ENCODE results near the gene PCSK1N.
"Not testable (repeated sequence)": the region's sequence is repeated elsewhere in the genome, so short reads cannot be mapped to it uniquely, and the experiment has no call there.

Gene PCSK1N

DNA sequence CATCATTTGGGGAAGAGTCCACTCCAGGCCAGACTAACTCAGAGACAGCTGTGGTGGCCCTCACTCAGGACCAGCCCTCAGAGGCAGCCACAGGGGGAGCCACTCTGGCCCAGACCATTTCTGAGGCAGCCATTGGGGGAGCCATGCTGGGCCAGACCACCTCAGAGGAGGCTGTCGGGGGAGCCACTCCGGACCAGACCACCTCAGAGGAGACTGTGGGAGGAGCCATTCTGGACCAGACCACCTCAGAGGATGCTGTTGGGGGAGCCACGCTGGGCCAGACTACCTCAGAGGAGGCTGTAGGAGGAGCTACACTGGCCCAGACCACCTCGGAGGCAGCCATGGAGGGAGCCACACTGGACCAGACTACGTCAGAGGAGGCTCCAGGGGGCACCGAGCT is 12.4 kb downstream of the PCSK1N start:
- DNase-seq (ENCODE audit: low read depth in 2 of 2), result no peak

GRCh38 chrX:48819394-48819793 is 16.0 kb downstream of the PCSK1N start:
- not testable (repeated sequence) for DNase-seq (ENCODE audit: low read depth in 2 of 2)

DNA sequence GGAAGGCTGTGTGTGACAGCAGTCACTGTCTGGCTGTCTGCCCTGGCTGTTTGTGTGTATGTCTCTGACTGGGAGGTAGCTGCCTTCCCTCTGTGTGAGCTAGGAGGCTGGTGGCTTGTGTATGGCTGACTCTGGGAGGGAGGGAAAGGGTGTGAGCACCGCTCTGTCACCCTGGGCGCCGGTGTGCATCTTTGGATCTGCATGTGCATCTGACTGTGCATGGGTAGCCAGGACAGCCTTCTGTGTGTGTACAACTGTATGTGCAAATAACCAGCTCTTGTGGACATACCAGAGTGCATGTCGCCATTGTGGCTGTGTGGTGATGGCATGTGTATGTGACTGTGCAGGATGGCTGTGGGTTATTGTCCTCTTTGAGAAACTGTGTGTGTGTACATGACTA is 16.5 kb downstream of the PCSK1N start:
- DNase-seq (ENCODE audit: low read depth in 2 of 2), result no peak

GRCh38 chrX:48818098-48818497 is 17.3 kb downstream of the PCSK1N start:
- no peak for DNase-seq (ENCODE audit: low read depth in 2 of 2)

GRCh38 chrX:48816014-48816810 is 19.2 kb downstream of the PCSK1N start:
- DNase-seq (ENCODE audit: low read depth in 2 of 2), result no peak

- no peak for DNase-seq (ENCODE audit: low read depth in 2 of 2)
Observed at GRCh38 chrX:48815266-48815665, 20.1 kb downstream of the PCSK1N start.

DNA sequence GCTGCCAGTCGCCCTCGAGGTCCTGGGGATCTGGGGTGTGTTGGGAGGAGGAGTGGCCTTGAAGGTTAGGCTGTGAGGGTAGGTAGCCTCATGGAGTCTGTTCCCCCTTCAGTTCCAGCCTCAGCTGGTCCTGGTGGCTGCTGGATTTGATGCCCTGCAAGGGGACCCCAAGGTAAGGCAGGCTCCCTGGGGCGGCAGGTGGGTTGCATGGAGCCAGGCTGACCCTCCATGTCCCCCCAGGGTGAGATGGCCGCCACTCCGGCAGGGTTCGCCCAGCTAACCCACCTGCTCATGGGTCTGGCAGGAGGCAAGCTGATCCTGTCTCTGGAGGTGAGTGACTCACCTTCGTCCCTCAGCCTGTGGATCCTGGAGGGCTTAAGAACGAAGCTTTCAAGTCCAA is 20.7 kb downstream of the PCSK1N start:
- no peak for DNase-seq (ENCODE audit: low read depth in 2 of 2)

DNA sequence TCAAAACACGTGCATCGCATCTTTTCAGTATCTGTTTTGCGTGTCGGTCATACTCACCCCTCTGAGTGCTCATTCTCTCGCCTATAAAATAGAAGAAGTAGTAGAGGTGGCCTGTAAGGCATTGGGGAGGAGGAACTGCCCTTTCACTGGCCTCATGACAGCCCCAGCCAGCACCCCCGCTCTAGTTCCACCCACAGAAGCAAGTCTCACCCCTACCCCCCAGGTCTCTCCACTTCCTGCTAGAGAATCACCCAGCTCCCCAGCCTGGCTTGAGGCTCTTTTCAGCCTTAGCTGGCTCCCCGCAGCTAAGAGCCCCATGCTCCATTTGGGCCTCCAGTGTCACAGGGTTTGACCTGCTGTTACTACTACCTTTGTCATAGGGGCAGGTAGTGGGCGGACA is 21.8 kb downstream of the PCSK1N start:
- no peak for DNase-seq (ENCODE audit: low read depth in 2 of 2)

GRCh38 chrX:48806081-48806480 is 29.3 kb downstream of the PCSK1N start:
- DNase-seq (ENCODE audit: low read depth in 2 of 2), result no peak

DNA sequence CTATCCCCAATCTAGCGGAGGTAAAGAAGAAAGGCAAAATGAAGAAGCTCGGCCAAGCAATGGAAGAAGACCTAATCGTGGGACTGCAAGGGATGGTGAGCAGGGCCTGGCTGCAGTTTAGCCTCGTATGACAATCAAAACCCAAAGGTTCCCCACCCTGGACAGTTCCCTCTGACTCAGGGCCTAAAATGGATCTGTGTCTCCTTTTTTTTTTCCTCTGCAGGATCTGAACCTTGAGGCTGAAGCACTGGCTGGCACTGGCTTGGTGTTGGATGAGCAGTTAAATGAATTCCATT is 32.6 kb downstream of the PCSK1N start:
- no peak for DNase-seq (ENCODE audit: low read depth in 2 of 2)

DNA sequence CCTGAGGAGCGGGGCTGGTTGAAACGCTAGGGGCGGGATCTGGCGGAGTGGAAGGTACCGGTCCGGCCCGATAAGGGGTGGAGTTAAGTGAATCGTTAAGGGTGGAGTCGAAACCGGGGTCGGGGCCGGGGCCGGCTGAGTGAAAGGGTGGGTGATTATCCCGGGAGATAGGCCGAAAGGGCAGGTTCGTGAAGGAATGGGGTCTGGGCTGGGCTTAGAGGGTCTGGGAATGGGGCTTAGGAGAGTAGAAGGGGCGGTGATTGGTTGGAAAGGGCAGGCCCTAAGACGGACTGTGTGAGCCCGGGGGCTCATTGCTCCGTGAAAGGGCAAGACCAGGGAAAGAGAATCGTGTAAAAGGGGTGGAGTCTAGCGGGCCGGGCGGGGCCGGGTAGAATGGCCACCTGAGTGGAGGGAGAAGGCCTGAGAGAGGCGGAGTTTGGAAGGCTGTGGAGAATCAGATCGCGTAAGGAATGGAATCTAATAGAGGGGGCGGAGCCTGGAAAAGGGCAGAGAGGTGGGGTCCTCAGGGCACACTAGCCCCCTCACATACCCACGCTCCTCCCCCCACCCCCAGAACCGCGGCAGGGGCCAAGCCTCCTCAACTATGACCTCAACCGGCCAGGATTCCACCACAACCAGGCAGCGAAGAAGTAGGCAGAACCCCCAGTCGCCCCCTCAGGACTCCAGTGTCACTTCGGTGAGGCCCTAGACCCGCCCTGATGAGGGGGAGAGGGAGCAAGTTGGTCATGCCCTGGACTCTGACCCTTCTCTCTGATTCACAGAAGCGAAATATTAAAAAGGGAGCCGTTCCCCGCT is 33.1 kb downstream of the PCSK1N start:
- peak; percentile 32 to 40 for DNase-seq (ENCODE audit: low read depth in 2 of 2)

GRCh38 chrX:48801280-48802088 is 33.9 kb downstream of the PCSK1N start, which contains the start of gene HDAC6:
TSS of gene HDAC6 (plus strand) at chrX:48802067. CDS start at chrX:48802693, 626 bp downstream.
- DNase-seq (ENCODE audit: low read depth in 2 of 2), result peak; percentile 97

DNA sequence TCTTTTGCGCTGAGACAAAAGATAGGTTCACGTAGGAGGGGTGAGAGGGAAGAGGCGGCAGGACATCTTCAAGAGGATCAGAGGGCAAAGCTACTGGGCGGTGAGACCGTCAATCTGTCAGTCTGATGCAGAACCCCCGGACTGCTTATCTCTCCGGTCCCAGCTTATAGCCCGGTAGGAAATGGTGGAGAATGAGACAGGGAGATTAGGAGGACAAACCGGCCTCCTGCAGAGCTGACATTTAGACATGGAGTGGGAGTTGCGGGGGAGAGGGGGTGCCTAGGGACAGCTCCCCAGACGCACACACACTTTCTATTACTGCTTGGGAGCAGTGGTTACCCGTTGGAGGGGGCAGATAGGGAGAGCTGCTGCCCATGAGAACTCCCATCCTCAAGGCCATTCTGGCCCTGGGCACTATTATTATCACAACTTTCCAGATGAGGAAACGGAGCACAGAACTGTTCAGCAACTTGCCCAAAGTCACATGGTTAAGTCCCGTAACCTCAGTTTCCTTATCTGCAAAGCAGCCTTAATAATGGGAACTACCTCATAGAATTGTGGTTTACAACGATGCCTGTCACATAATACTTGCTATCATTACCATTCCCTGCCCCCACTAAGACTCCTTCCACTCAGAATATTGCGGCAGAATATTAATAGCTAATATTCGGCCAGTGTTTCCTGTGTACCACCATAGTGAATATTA is 34.7 kb downstream of the PCSK1N start:
- DNase-seq (ENCODE audit: low read depth in 2 of 2), result no peak

DNA sequence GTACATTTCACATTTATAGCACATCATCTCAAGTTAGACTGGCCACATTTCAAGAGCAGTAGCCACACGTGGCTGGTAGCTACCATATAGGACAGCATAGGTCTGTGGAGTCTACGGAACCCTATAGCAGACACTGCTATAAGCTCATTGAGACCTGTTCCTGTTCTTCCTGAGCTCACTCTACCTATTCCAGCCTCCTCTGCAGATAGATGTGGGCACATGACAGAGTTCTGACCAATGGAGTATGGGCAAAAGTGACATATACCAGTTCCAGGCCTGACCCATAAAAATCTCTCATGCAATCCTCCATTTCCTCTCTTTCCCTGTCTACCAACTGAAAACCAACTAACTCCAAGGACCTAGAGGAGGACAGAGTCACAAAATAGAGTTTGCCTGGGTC is 37.1 kb downstream of the PCSK1N start:
- DNase-seq (ENCODE audit: low read depth in 2 of 2), result no peak

DNA sequence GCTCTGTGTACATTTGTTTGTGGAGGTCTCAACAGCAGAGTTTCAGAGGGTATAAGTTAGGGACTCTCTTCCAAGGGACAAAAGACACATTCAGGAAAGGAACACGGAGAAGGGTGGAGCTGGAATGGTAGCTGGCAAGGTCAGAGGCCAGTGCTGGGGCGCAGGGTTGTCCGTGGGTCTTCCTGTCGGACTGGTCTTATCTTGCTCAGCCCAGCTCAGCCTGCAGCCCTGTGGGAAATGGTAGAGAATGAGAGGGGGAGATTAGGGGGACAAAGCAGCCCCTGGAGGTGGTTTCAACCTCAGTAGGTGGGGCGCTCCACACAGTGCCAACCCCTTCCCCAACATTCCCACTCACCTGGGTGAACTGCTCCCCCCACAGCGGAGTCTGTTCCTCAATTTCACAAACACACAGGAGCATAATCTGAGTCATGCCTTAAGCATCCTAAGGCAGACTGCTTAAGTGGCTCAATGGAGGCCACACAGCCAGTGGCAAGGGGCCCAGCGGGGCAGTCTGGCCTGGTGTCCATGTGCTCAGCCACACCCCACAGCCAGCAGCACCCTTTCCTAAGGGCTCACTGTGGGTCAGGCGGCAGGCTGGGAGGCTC is 40.4 kb downstream of the PCSK1N start:
- peak in 1 of 2 experiments; percentile 4 for DNase-seq (ENCODE audit: low read depth in 2 of 2)

DNA sequence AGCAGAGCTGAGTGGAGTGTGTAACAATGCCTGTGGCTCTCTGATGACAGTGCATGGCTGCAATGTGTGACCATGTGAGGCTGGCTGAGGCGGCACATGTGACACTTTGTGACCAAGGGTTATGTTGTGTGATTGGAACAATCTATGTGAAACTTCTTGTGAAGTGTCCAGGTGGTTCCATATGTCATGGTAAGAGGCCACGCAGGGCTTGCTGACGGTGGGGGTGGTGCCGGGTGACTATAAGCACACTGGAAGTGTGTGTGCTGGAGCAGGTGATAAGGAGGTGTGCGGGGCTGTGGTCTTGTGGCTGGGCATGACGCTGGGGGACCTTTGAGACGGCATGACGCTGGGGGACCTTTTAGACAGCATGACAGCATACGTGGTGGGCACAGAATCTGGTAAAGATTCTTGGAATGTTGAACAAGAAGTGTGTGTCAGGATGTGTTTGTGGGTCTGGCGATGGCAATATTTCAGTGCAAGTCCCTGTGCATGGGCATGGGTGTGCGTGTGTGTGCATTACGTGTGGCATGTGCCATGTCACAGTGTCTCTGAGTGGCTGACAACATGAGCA is 41.0 kb downstream of the PCSK1N start:
- DNase-seq (ENCODE audit: low read depth in 2 of 2), result no peak

DNA sequence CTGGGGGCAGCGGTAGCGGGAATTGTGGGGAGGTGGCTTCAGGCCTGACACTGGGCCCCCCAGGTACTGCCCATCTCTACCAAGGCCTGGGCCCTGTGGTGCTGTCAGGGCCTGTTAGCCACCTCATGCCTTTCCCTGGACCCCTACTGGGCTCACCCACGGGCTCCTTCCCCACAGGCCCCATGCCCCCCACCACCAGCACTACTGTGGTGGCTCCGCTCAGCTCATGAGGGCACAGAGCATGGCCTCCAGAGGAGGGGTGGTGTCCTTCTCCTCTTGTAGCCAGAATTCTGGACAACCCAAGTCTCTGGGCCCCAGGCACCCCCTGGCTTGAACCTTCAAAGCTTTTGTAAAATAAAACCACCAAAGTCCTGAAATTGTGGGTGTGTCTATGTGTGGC is 41.5 kb downstream of the PCSK1N start:
- DNase-seq (ENCODE audit: low read depth in 2 of 2), result no peak

DNA sequence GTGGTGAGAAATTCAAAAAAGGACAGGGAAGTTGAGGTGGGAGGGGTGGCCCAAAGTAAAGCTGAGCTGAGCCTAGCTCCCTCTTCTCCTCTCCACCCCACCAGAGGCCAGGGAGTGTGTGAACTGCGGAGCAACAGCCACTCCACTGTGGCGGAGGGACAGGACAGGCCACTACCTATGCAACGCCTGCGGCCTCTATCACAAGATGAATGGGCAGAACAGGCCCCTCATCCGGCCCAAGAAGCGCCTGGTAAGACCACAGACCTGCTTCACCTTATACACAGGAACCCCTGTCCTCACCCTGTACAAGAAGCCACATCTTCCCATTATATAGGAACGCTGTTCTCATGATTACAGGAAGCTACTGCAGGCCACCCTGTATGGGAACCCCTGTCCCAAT is 43.2 kb downstream of the PCSK1N start:
- DNase-seq (ENCODE audit: low read depth in 2 of 2), result no peak

- DNase-seq (ENCODE audit: low read depth in 2 of 2), result no peak
Observed at GRCh38 chrX:48791063-48791820, 44.2 kb downstream of the PCSK1N start.

DNA sequence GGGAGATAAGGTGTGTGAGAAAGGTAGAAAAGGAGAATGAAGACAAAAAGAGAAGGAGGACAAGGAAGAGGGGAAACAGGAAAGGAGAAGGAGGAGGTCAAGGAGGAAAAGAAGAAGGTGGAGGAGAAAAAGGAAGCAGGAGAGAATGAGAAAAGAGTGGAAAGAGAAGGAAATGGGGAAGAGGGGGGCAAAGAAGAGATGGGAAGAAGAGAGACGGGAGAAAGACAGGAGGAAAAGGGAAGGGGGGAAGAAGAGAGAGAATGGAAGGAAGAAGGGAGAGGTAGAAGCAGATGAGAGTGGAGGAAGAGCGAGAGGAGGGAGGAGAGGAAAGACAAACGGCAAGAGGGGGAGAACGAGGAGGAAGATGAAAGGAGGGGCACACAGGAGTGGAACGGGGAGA is 44.9 kb downstream of the PCSK1N start:
- DNase-seq (ENCODE audit: low read depth in 2 of 2), result no peak
